HepG2 (cell line): ENCODE data around the gene ZNF155. TPM values are rescaled to one million over a fixed set of nuclear protein-coding genes. Genes with fewer than 3 reads are reported as not detected.

ENCODE experiments used
- ATAC-seq: fragments of 200-7000 bp; cut with Tn5 transposase; 3 replicates; pipeline ENCODE4 v1.9.1; 2020; ENCODE audit warnings: mild to moderate bottlenecking, moderate library complexity
- BruUV-seq: library from RNA; stranded (reverse); fragments of 400-500 nt; replicated peaks from 2 replicates; lab custom pipeline; 2021; lab: Mats Ljungman, UMichigan
- CTCF ChIA-PET: fragments of 300-600 bp; formaldehyde crosslinking; extraction: SDS; loops from one replicate; lab custom pipeline; 2021; ENCODE audit warnings: low total read pairs, inconsistent platforms, low intra/inter-chr PET ratio; lab: Yijun Ruan, JAX
- POLR2A ChIA-PET: fragments of 350-600 bp; sonication (Branson Sonifier 250); formaldehyde crosslinking; loops from one replicate; lab custom pipeline; 2020; ENCODE audit warnings: antibody characterized with exemption, inconsistent platforms; lab: Yijun Ruan, JAX
- DNase-seq: peaks from one replicate; pipeline ENCODE4 v3.0.0-alpha.2; 2015; ENCODE audit warnings: low spot score
- FAIRE-seq: peaks from 3 replicates; lab custom pipeline; 2011; peaks lifted over from hg19 to GRCh38; lab: Jason Lieb, UNC
- H2AFZ ChIP-seq: one replicate; pipeline ENCODE4 v1.6.1; 2011; ENCODE audit warnings: low read length, inconsistent platforms
- H3K27ac ChIP-seq: fragments of 300-600 bp; 3 replicates; pipeline ENCODE4 v1.8.0; 2011; ENCODE audit warnings: mixed run types, mild to moderate bottlenecking, mixed read lengths, low read length, inconsistent platforms; ENCODE audit not compliant: insufficient read depth; ENCODE audit errors: extremely low read length
- H3K27me3 ChIP-seq, 2 experiments: fragments of 200-600 bp in 1 of 2; 2 replicates in 1 of 2; 3 replicates in 1 of 2; pipeline versions ENCODE4 v1.6.0 to v1.8.0; 2011; ENCODE audit warnings: low read length in 2 of 2, mild to moderate bottlenecking in 2 of 2, moderate library complexity in 2 of 2, inconsistent platforms in 1 of 2; ENCODE audit not compliant: insufficient read depth in 2 of 2, control insufficient read depth in 1 of 2
- H3K36me3 ChIP-seq, 2 experiments: fragments of 200-600 bp in 1 of 2; replicated peaks in 1 of 2; 2 replicates in 1 of 2; 3 replicates in 1 of 2; pipeline versions ENCODE4 v1.5.1 to v1.8.0; 2011; ENCODE audit warnings: low read length in 2 of 2, inconsistent platforms in 1 of 2; ENCODE audit not compliant: insufficient read depth in 2 of 2, control insufficient read depth in 1 of 2
- H3K4me1 ChIP-seq: 2 replicates; pipeline ENCODE4 v1.5.1; 2012; ENCODE audit warnings: low read length, inconsistent platforms; ENCODE audit not compliant: insufficient read depth
- H3K4me2 ChIP-seq: 2 replicates; pipeline ENCODE4 v1.6.0; 2011; ENCODE audit warnings: low read depth, low read length, inconsistent platforms
- H3K4me3 ChIP-seq, 3 experiments: fragments of 200-600 bp in 1 of 3; sonication (generic), shearing (Covaris generic) in 1 of 3; replicated peaks in 1 of 3; 2 replicates each; pipeline ENCODE4 v1.5.1; 2011 to 2016; ENCODE audit warnings: low read length in 3 of 3, inconsistent platforms in 2 of 3, low read depth in 2 of 3, mild to moderate bottlenecking in 2 of 3, control low read depth in 1 of 3, mixed read lengths in 1 of 3; ENCODE audit not compliant: insufficient read depth in 1 of 3
- H3K79me2 ChIP-seq: one replicate; pipeline ENCODE4 v1.6.1; 2011; ENCODE audit warnings: low read length, inconsistent platforms; ENCODE audit not compliant: insufficient read depth
- H3K9ac ChIP-seq: 2 replicates; pipeline ENCODE4 v1.6.0; 2011; ENCODE audit warnings: mild to moderate bottlenecking, low read depth, low read length, inconsistent platforms; ENCODE audit not compliant: insufficient read depth
- H3K9me3 ChIP-seq: 2 replicates; pipeline ENCODE4 v1.5.1; 2012; ENCODE audit warnings: mild to moderate bottlenecking, low read length
- H4K20me1 ChIP-seq: 2 replicates; pipeline ENCODE4 v1.6.0; 2011; ENCODE audit warnings: inconsistent platforms, mild to moderate bottlenecking, low read length, moderate library complexity; ENCODE audit not compliant: insufficient read depth
- ARHGAP35 ChIP-seq: sonication (generic); formaldehyde crosslinking; IDR thresholded peaks from 2 replicates; pipeline ENCODE4 v1.9.0; 2022; ENCODE audit warnings: mild to moderate bottlenecking, inconsistent platforms, moderate library complexity, missing genetic modification reagents, borderline replicate concordance
- ATF7 ChIP-seq, 2 experiments: fragments of 450-650 bp in 1 of 2; sonication (generic) in 1 of 2; formaldehyde crosslinking in 1 of 2; IDR thresholded peaks; 2 replicates each; pipeline versions ENCODE4 v1.4.0 to v1.6.1; 2016 to 2020; ENCODE audit warnings: antibody characterized with exemption in 1 of 2, mild to moderate bottlenecking in 1 of 2, missing genetic modification reagents in 1 of 2
- HINFP ChIP-seq: sonication (generic); formaldehyde crosslinking; IDR thresholded peaks from 2 replicates; pipeline ENCODE4 v1.4.0; 2020; ENCODE audit warnings: low read depth, mild to moderate bottlenecking, missing genetic modification reagents
- HMG20A ChIP-seq: IDR thresholded peaks from 2 replicates; pipeline ENCODE4 v1.6.1; 2016; ENCODE audit warnings: borderline replicate concordance
- RARA ChIP-seq: IDR thresholded peaks from 2 replicates; pipeline ENCODE4 v1.6.1; 2016; ENCODE audit warnings: missing genetic modification reagents, missing compliant biosample characterization
- THRA ChIP-seq: sonication (generic); formaldehyde crosslinking; IDR thresholded peaks from 2 replicates; pipeline ENCODE4 v1.4.0; 2020; ENCODE audit warnings: missing genetic modification reagents, borderline replicate concordance
- ZBED4 ChIP-seq: sonication (generic); formaldehyde crosslinking; IDR thresholded peaks from 2 replicates; pipeline ENCODE4 v1.4.0; 2020; ENCODE audit warnings: missing genetic modification reagents, borderline replicate concordance
- ZBTB2 ChIP-seq: sonication (generic); formaldehyde crosslinking; IDR thresholded peaks from 2 replicates; pipeline ENCODE4 v1.8.0; 2022; ENCODE audit warnings: low read depth, missing genetic modification reagents
- ZNF280B ChIP-seq: sonication (generic); formaldehyde crosslinking; IDR thresholded peaks from 2 replicates; pipeline ENCODE4 v1.5.0; 2020; ENCODE audit warnings: missing genetic modification reagents, mild to moderate bottlenecking, borderline replicate concordance
- ZNF580 ChIP-seq: IDR thresholded peaks from 2 replicates; pipeline ENCODE4 v1.6.1; 2016; ENCODE audit warnings: low read depth, borderline replicate concordance
- WGBS: methylation state at CpG from one replicate; pipeline ENCODE4 v1.1.6; 2017; ENCODE audit warnings: low lambda C conversion rate; 5-methylcytosine and 5-hydroxymethylcytosine counted together
- in situ Hi-C: cut with HindIII; loops from 2 replicates; pipeline ENCODE4 v1.10.0; 2017; ENCODE audit warnings: low pct_unique_long_range_greater_than_20kb; ENCODE audit not compliant: extremely low pct_ligation_motif_present
- intact Hi-C: fragments of 100-400 bp; cut with micrococcal nuclease; formaldehyde crosslinking; loops from one replicate; pipeline ENCODE4 v1.10.0; 2022; ENCODE audit not compliant: unreplicated experiment
- polyA plus RNA-seq, 8 experiments: library from polyadenylated mRNA; depleted of rRNA in 3 of 8; stranded (reverse) in 7 of 8; unstranded in 1 of 8; fragments of >200 nt; fragmentation: Illumina TruSeq in 4 of 8; extraction: Trizol in 4 of 8; gene quantifications; 2 replicates each; pipeline versions ENCODE4 v1.2.1 to v1.2.3, GENCODE V29; 2011 to 2016; ENCODE audit warnings: low read depth in 4 of 8, missing spikeins in 1 of 8, mixed read lengths in 1 of 8; ENCODE audit not compliant: insufficient read depth in 1 of 8
- total RNA-seq, 5 experiments: library from RNA; depleted of rRNA; stranded (reverse); fragments of >200 nt; fragmentation: Illumina TruSeq; extraction: Trizol; gene quantifications; 2 replicates each; pipeline ENCODE4 v1.2.3, GENCODE V29; 2016; ENCODE audit warnings: low read depth in 1 of 5

Gene ZNF155
- total and polyA plus RNA-seq, 2 of the 13 experiments (the other 11 are each of a cell fraction or from before 2014, with no cell fraction given) = 2.5 to 3.6 TPM

GRCh38 chr19:43997631-43998290 lies 13.8 kb downstream of the ZNF155 start (continued):
- no peak for TF ChIP-seq ZNF280B

- H4K20me1 ChIP-seq = no peaks in the 10 kb centered on the region
- H3K79me2 ChIP-seq = peaks cover 2% of the 10 kb centered on the region
- FAIRE-seq (no peak), DNase-seq (no peak), ATAC-seq (no peak)
- no peaks in the 10 kb centered on the region for H3K9me3 ChIP-seq
- H3K4me1 ChIP-seq = peaks cover 6% of the 10 kb centered on the region
- ChIA-PET POLR2A (interaction anchor here (0.8 to 2.2 kb wide), 4 partner anchors 17 to 163 kb away, joined by 3 to 8 read pairs (median 4); partner anchors contain the start of genes ZNF223, ZNF226 and ZNF45), CTCF (no interaction called here)
- 33% methylated on average over 8 of the region's 8 CpGs for WGBS
- no peaks in the 10 kb centered on the region; a peak in 1 of 5 replicates for H3K27me3 ChIP-seq
- intact Hi-C loops (loop anchor here (2.0 to 10.0 kb wide), 4 partner anchors 67 to 140 kb away; partner anchors contain the start of genes ZNF225, ZNF234, ZNF284 and ZNF45), in situ Hi-C loops (no loop called here)
- BruUV-seq = TSS peak; percentile 96
- peak overlapping the region; percentile 60 for H3K27ac ChIP-seq
- H3K36me3 ChIP-seq = peaks cover 0 to 2% of the 10 kb centered on the region in 2 experiments; a peak in 1 of 5 replicates
- H2AFZ ChIP-seq = peak overlapping the region; percentile 78
- H3K4me2 ChIP-seq = peak overlapping the region; percentile 80
- peak overlapping the region; percentile 70 to 95 (median 81) for H3K4me3 ChIP-seq
- H3K9ac ChIP-seq = peak overlapping the region; percentile 70
- TF ChIP-seq ARHGAP35 (CRISPR knock-in tag) (no peak), HMG20A (CRISPR knock-in tag) (no peak), ZBTB2 (CRISPR knock-in tag) (no peak), THRA (CRISPR knock-in tag) (no peak), ZNF580 (CRISPR knock-in tag) (no peak), HINFP (CRISPR knock-in tag) (no peak), ZBED4 (no peak), ATF7 (IDR thresholded peaks at IDR 0.05) (no peak), ATF7 (CRISPR knock-in tag; IDR thresholded peaks at IDR 0.05) (no peak), RARA (no peak)
Measured at GRCh38 chr19:44002212-44002565, 18.2 kb downstream of the ZNF155 start.
